Left forelimb (tissue), 1 donor: Measurements from ENCODE around the gene RNF113B.
A peak's percentile ranks its signal among the peaks of the same experiment; 100 is the strongest.

Experiments used
- DNase-seq: peaks from one replicate; pipeline ENCODE4 v3.0.0-alpha.2; 2018; ENCODE audit warnings: low spot score

RNF113B gene

GRCh38 chr13:98176777-98177608 lies at the start of gene RNF113B:
TSS of gene RNF113B (minus strand) at chr13:98177269. CDS start at chr13:98177236, 33 bp downstream.
- no peak for DNase-seq

GRCh38 chr13:98226496-98226895 lies 49.4 kb upstream of the RNF113B start:
- DNase-seq: no peak

GRCh38 chr13:98225036-98225940 lies 48.2 kb upstream of the RNF113B start:
- DNase-seq: no peak

DNA sequence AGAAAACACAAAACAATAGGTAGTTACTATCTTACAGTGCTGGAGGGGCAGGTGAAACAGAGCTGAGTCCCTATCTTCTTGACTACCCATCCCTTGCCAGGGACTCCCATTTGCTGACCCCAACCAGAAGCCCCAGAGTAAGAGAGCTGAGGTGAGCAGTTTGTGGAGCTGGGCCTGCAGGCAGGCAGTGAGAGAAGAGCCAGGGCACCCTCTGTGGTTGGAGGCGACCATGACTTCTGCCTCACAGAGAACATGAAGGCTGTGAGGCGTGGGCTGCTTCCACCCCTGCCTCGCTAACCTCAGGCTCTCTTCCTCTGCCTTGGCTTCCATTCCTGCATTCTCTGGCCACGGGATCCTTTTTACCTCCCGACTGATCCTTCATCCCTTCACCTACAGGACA lies 47.5 kb upstream of the RNF113B start:
- no peak for DNase-seq

DNA sequence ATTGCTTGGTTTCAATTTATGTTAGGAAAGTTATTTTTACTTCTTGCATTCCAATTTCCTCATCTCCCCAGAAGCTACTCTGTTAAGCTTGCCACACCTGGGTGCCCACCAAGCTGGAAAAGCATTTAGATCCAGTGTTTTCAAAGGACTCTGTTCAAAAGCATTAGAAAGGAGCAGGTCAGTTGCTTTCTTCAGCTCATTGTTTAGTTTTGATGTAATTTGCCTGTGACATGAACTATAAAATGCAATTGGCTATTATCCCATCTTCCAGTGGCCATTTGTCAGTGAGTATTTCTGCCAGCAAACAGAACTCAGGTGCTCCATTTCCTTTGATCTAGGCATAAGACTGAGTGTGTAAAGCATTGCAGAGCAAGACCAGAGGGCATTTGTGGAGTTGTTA lies 46.7 kb upstream of the RNF113B start:
- no peak for DNase-seq

DNA sequence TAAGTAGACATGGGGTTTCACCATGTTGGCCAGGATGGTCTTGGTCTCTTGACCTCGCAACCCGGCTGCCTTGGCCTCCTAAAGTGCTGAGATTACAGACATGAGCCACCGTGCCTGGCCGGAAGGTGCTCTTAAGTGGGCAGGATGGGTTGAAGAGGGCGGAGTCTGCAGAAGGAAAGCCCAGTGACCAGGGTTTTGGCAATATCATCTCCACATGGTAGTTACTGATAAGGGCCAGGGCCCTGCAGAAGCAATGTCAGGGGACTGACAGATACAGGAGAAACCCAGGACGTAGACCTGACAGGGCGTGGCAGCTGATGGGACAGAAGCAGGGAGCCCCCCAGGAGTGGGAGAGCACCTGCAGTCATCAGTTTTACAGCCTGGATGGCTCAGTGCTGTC lies 45.7 kb upstream of the RNF113B start:
- no peak for DNase-seq

DNA sequence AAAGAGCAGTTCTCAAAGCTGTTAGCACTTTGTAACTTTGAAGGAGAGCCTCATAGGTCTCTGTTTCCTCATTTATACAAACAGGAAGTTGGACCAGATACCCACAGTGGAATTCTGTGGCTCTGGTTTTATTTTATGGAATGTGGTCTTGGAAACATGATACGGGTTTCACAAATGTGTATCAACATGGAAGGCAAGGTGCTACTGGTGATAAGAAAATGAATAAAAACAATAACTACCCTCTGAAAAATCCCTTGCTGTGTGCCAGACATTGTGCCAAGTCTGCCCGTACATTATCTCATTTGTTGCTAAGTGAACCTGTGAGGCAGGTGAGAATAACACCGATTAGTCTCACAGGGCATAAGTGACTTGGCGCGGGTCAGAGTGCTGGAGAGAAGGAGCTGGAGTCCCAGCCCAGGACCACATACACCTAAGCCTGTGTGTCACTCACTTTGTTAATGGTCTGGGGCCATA lies 45.0 kb upstream of the RNF113B start:
- no peak for DNase-seq

DNA sequence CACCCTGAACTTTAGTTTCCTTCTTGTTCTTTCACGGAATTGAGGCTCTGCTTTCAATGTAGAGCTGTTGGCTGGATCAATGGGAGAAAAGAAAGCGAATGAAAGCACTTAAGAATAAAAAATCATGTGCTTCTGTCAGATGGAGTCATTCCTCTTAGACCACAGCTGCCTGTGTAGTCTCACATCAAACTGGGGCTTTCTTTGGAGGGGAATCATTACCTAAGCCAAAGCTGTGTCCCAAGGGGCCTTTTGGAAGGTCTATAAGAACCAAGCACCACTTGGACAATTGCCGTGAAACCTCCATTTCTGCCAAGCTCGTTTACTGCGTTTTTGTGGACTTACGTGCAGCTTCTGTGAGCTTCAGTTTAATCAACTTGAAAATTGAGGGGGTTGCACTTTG lies 44.2 kb upstream of the RNF113B start:
- DNase-seq: no peak

GRCh38 chr13:98220271-98220791 lies 43.3 kb upstream of the RNF113B start:
- no peak for DNase-seq

DNA sequence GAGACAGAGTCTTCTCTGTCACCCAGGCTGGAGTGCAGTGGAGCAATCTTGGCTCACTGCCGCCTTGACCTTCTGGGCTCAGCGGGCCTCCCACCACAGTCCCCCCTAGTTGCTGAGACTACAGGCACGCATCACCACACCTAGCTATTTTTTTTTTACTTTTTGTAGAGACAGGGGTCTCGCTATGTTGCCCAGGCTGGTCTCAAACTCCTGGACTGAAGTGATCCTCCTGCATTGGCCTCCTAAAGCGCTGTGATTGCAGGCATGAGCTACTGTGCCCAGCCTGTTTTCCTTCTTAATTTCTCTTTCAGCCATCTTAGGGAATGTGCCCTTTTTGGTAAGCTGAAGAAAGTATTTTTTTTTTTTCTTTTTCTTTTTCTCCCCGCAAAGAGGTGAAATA lies 42.6 kb upstream of the RNF113B start:
- no peak for DNase-seq

- no peak for DNase-seq
These were observed 40.5 kb upstream of the RNF113B start for GRCh38 chr13:98217597-98217996.

- no peak for DNase-seq
These were observed 39.7 kb upstream of the RNF113B start for GRCh38 chr13:98216711-98217285.

GRCh38 chr13:98216135-98216565 lies 39.1 kb upstream of the RNF113B start:
- DNase-seq: no peak

DNA sequence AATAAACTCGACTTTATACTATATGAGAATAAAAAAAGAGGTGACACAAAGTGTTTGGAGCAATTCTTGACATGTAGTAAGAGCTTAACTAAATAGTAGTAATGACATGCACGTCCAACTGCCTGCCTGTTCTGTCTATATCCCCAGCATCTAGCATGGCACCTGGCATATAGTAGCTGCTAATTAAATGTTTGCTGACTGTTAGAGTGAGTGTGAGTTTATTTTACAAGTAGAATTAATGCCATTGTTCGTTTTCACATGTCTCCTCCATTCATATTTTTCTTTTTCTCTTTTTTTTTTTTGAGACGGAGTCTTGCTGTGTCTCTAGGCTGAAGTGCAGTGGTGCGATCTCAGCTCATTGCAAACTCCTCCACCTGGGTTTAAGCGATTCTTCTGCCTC lies 38.4 kb upstream of the RNF113B start:
- no peak for DNase-seq

DNA sequence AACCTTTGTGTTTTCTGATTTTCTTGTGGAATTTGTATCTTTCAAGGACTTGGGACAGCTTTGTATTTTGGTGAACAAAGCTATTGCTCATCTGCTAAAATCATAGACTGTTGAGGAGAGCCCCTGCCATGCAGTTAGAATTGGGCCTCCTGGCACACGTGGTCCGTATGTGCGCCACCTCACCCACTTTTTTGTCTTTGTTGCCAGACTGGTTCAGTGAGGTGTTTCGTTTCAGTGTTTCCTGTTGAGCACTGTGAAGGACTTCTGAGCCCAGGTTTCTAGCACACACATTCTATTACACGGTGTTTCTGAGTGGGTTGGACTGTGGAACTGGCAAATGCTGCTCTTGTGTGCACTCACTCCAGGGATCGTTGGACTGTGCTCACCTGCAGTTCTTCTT lies 37.6 kb upstream of the RNF113B start:
- no peak for DNase-seq

DNA sequence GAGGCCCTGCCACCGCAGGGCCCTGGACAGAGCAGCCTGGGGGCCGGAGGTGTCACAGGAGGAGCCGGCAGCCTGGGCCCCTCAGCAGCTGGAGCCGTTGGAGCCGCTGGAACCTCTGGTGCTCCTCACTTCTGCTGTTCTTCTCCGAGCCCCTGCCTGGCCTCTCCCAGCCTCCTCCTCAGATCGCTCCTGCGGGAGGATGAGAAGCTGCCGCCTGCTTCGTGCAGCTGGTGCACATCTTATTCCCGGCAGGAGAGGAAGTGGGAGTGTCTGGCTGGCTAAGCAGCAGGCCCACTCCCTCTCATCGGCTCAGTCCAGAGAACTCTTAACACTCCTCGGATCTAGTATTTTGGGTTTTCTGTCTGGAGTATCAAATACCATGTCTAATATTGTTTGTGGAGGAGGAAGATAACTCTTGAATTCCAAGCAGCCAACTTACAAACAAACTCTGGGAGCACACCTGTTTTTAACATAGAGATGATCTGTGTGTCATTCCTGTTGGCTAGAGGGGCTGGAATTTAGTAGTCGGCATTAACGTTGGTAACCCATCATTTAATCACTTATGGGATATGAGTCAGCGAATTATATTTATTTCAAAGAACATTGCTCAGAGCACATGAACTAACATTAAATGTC lies 37.1 kb upstream of the RNF113B start:
- peak; percentile 72 for DNase-seq

DNA sequence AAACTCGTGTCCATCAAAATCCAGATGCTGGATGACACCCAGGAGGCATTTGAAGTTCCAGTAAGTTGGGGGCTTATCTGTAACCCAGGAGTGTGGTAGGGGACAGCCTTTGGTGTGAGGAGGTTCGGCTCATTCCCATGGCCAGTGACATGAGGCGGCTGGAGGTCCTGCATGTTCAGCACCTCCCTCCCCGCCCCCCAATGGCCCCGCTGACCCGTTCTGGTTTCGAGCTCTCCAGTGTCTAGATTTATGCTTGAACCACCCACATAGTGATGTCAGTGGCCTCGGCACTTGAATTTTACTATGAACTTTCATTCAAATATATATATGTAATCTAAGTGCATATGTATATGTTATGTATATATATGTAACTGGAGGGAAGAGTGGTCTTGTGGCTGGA lies 36.3 kb upstream of the RNF113B start:
- DNase-seq: no peak

GRCh38 chr13:98212763-98213162 lies 35.7 kb upstream of the RNF113B start:
- DNase-seq: no peak

DNA sequence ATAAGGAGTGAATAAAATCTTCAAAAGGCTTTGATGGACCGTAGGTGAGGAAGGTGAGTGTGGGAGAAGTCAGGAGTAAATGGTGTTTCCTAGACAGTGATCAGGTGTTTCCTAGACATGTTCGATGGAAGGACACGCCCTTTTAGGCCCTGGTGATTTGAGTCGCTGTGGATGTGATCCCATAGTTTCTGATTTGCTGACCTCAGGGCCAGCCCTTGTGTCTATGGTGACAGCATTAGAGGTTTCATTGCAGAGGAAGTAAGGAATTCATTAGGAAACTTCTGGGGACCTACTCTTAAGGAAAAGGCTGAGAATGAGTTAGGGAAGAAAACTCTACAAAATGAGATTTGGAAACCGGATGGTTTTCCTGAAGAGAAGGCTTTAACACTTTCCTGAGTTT lies 31.5 kb upstream of the RNF113B start:
- no peak for DNase-seq

GRCh38 chr13:98207416-98207815 lies 30.3 kb upstream of the RNF113B start:
- no peak for DNase-seq

- DNase-seq: no peak
These were observed 29.9 kb upstream of the RNF113B start for GRCh38 chr13:98206946-98207345.

GRCh38 chr13:98204546-98204945 lies 27.5 kb upstream of the RNF113B start:
- no peak for DNase-seq
